NCI-H460 (cell line): ENCODE measurements around the gene RBM6. TPM values are rescaled to one million over a fixed set of nuclear protein-coding genes. Genes with fewer than 3 reads are reported as not detected.
A peak's percentile ranks its signal among the peaks of the same experiment; 100 is the strongest.

ENCODE experiments used
- DNase-seq: peaks from one replicate; pipeline ENCODE4 v3.0.0-alpha.2; 2016; ENCODE audit warnings: low read depth; ENCODE audit errors: extremely low read depth
- total RNA-seq: library from RNA; depleted of rRNA; stranded (reverse); fragments of >200 nt; shearing (Covaris generic); gene quantifications from 2 replicates; pipeline ENCODE4 v1.2.3, GENCODE V29; 2014

RBM6 gene
- total RNA-seq, 1 experiment from 2014 or later = 33.8 TPM

DNA sequence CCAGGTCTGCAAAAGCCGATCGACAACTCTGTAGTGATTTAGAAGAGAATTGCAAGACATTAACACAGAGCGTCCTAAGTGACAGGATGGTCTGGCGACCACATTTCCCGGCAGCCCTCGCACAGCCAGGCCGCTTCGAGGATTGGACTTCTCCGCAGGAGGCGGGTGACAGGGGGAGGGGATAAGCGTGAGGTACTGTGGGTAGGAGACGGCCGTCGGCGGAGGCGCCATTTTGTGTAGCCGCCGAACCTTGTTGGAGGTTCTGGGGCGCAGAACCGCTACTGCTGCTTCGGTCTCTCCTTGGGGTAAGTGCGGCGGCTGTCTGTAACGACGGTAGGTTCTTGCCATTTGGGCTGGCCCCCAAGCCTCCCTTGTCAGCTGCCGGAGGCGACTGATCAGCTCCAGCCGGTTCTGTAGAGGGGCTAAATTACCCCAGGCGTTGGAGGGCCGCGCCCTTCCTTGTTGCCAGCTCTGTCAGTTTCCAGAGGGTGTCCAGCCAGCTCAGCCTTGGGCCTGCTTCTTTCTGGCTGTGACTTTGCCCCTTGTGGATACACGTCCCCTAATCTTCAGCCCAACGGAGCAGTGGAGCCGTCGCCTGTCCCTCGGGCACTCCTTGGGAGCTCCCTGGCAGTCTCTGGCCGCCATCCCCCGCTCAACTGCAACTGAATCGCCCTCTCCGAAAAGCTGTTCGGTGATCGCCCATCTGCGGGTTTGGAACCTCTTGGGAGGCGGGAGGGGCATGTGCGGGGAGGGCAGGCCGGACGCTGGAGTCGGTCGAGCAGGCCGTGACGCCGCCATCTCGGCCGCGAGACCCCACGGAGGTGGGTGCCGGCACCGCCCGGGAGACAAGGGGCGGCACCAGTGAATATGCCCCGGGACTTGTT is 149.0 kb downstream of the RBM6 start, which contains the start of gene RBM5:
RBM5 (plus strand) TSS at position 195 of the 884 bp plus-strand sequence. CDS start 1,516 bp downstream, outside the sequence.
- DNase-seq = peak; percentile 83

DNA sequence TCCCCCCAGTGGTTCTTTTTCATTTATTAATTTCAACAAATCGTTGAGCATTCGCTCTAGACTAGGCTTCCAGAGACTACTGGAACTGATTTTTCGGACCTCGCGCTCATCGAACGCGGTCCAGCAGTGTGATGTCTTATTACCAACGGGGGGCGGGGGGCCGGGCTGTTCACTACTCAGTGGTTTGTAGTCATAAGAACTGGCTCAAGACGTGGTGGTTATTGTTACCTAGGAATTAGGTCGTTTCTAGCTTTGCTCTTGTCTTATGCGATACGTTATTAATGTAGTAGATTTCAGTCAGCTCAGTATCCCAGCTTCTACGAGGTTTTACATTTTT is 149.6 kb downstream of the RBM6 start:
- DNase-seq = no peak

DNA sequence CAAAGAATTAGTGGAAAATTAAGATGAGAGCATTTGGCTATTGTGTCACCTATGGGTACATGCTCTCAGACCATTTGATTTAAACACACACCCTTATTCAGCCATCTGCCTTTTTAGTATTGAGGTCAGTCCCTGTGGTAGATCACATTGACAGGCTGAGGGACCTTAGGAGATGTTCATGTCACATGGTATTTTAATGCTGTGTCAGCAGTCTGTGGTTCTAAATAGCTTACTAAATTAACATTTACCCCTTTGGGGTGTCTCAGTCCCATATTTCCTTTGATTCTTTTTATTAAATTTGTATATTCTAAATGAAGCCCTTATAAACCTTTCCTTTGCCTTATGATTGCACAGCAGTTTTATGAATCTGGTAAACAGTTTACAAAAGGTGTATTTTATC is 151.0 kb downstream of the RBM6 start:
- no peak for DNase-seq

DNA sequence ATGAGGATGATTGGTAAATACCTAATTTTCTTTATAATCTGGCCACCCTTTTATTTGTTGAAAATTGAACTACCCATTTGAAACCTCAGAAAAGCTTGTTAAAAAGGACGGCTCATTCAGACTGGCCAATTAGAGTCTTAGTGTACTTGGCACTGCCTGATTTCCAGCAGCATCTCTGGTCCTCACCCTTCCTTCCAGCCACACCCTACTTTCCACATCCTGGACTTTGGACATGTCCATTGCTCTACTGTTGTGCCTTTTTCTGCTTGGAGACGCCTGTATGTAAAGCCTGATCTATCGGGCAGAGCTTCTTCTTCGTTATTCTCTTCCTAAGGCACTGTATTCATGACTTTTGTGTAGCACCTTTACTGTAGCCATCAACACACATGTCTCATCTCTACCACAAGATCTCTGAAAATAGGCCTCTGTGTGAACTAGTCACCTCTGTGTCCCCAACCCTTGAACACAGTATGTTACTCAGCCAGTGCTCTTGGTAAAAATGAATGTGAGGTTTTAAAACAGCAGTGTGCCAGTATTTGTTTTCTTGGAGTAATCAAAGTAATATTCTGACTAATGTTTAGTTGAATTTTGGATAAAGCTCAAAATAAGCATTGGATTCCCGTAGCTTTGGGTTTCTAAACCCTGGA is 155.5 kb downstream of the RBM6 start:
- DNase-seq = no peak

DNA sequence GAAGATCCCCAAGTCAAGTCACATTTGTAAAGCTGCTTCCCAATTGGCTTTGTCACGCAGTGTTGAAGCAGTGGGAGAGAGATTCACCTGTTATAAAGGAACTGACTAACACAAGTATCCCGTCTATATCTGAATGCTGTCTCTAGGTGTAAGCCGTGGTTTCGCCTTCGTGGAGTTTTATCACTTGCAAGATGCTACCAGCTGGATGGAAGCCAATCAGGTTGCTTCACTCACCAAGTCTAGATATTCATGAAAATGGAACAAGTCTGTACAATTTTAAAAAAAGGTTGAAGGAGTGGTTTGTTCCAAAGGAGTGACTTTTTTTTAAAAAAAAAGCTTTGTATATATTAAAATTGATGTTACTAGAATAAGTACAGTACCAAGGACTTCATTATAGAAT is 160.4 kb downstream of the RBM6 start:
- no peak for DNase-seq

DNA sequence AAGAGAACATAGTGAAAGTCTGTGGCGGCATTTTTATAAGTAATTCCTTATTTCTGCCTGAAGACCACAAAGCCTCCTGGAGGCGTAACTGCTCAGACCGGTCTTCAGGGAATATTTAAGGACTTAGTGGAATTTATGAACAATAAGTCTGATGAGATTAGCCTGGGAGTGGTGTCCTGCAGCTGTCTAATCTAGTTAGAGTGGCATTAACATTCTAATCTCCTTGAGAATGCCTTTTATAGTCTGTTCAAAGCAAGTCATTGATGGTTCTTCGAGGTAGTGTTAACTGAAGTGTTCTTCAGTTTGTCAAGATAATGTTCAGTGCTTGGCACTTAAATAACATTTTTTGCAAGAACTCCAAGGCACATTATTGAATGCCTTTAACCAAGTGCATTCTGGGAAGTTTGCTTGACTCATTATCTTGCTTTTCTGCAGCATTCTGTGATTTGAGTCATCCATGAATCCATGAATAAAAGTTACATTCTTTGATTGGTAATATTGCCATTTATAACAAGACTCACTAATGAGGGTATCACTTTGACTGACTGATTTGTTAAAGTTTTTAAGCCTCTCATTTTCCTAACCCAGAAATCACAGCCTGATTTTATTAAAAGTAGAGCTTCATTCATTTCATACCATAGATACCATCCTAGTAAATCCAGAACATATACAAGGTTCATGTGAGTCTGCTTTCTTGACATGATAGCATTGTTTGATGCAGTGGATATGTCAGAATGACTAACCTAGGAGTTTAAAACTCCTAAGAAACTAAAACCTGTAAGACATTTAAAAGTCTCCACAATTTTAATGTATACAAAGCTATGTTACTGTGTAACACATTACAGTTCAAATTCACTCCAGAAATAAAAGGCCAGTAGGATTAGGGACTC is 161.3 kb downstream of the RBM6 start:
- DNase-seq = no peak

DNA sequence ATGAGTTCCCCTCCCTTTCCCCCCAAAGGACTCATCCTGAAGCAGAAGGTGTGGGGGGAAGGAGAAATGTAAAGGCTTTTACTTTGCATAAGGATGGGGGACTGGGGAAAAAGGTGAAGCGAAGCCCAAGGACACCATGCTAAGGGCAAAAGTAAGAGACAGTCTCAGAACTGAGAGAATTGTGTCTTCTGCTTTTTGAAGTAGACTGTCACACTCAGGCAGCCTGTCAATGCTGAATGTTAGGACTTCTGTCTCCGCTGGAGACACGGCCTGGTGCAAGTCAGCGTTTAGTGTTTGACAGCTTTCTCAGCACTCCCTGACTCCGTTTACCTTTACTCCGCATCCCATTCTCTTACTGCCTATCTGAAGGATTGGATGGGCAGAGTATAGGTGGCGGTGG is 162.6 kb downstream of the RBM6 start:
- DNase-seq = no peak

DNA sequence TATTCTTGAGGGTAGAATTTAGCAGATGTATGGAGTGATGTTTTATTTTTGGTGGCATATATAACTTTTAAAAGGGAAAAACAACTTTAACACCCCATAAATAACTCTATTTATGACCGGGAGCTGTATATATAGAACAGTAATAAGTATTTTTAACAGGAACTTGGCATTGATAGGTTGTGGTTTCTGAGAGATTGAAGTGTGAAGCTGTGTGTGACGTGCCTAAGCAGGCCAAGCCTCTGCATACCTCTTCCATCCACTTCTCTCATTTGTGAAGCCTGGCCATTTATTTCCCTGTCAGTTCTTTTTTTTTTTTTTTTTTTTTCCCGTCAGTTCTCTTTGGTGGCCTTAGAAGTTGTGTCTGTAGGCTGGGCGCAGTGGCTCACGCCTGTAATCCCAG is 171.8 kb downstream of the RBM6 start:
- DNase-seq = no peak

DNA sequence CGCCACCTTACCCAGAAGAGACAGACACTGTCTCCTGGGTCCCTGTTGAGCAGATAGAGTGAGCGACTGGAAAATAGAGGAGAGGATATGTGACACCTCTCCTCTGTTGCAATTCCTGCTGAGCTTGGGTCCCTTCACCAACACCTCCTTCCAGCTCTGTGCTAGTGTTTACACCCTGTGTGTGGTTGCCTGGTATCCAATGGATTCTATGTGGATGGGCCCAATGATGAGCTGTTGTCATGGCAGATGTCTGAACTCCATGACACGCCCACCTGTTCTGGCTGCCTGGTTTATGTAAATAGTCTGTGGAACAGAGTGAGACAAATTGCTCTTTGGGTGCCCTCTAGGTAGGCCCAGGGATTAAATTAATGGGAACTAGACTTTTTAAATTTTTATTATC is 172.5 kb downstream of the RBM6 start:
- DNase-seq = no peak

DNA sequence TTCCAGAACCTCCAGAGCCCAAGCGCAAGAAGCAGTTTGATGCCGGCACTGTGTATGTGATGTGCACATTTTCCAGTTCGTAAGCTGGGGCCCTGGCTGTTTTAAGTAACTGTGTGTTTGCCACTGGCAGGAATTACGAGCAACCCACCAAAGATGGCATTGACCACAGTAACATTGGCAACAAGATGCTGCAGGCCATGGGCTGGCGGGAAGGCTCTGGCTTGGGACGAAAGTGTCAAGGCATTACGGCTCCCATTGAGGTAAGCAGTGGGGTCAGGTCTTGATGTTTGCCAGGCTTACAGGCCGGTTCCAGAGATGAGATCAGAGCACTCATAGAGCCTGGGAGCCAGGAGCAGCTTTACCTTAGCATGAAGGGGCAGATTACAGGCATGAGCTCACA is 177.2 kb downstream of the RBM6 start:
- no peak for DNase-seq

DNA sequence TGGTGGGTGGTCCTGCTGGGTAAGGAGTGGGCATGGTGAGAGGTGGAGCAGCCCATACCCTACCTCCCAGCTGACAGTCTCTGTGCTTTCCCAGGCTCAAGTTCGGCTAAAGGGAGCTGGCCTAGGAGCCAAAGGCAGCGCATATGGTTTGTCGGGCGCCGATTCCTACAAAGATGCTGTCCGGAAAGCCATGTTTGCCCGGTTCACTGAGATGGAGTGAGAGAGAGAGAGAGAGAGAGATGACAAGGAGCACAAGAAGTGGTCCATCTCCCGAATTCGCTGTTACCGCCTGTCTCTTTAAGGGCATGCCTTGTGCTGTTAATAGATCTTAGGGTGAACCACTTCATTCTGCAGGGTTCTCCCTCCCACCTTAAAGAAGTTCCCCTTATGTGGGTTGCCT is 178.3 kb downstream of the RBM6 start:
- no peak for DNase-seq

DNA sequence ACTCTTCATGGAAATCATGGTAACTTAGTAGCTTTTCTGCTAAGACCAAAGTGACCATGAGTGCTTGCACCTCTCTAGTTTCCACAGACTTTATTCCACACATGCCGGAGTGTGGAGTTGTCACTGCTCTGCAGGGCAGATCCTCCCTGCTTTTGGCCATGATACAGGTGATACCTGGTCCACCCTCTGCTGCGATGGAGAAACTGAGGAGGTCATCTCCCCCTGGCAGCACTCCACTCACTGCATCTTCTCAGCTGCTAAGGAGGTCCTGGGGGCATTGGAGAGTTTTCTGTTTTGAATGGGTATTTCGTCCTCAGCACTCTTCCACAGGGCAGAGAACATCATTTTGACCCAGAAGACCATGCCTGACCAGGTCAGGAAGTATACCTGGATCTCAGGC is 179.8 kb downstream of the RBM6 start:
- no peak for DNase-seq

DNA sequence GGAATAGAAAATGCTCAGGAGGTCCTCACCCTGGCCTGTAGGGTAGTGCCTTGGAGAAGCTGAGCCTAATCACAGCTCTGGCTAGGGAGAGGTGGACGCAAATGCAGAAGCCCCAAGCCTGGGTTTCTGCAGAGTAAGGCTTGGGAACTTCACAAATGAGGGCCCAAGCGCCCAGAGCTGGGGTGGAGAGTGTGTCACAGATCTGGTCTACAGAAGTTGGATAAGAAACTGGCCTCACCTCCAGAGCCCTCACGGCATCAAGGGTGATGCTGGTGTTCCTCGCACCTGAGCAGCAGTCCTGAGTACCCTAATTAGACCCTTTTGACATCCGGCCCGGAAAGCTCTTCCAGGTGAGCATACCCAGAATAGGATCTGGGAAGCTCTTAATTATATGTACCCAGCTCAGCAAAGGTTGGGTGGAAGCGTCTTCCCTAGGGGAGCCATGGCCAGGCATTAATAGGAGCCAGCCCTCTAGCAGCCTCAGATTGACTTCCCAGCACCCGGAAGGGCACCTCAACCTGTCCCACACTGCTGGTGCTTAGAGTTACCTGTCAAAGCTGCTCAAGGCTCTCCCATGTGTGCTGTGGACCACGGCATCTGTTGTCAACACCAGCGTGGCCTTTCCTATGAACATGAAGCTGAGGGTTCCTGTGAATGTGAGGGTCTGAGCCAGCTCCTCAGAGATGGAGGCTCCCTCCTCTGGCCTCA is 180.6 kb downstream of the RBM6 start:
- no peak for DNase-seq

DNA sequence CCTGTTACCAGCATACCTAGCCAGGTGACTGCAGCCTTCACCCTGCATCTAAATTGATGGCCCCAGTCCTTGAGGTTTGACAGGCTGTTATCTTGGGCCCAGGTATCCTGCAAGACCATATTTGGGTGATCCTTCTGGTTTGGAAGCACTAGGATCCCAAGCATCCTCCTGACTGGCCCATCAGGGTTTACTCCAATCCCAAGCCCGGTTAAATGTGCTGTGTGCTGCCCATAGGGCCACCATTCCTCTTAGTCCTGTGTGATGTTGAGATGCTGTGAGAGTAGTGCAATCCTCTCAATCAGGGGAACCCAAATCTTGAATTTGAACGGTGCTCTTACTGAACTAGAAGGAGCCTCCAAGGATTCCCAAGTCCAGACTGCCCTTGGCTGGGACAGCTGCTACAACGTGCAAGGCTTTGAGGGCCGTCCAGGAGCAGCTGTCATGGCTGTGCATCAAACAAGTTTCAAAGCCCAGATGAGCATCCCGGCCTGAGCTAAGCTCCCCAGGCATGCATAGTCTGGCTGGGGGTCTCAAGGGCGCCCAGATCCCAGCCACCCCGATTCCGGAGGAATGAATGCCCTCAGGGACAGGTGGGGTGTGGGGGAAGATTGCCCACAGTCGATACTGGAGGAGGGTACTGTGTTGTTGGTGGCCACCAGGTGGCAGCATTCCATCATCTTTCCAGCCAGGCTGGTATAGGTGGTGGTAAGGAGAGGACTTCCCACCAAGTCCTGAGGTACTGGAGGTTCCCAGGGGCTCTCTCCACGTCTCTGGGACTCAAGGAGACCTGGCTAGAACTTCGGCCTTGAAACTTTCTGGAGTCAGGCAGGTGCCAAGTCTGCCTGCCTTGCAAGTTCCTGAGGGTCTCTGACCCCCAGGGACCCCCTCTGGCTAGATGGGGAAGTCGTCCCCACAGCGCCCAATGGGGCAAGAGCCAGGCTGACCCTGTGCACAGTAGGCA is 181.4 kb downstream of the RBM6 start:
- peak; percentile 68 for DNase-seq

DNA sequence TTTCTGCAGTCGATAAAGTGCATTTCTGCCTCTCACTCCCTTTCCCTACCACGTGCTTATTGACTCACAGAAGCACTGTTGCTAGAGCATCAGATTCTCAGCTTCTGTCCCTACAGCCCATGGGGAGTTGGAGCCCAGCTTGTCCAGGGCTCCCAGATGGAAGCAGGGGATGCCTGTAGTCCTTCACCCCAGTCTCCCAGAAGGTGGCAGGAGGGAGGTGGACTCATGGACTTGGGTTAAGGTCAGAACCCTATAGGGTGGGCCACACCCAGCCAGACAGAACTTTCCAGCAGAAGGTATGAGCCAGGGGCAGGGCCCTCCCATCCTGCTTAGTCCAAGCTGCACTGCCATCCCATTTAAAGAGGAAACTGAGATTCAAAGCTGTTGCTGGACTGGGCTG is 182.1 kb downstream of the RBM6 start:
- no peak for DNase-seq

DNA sequence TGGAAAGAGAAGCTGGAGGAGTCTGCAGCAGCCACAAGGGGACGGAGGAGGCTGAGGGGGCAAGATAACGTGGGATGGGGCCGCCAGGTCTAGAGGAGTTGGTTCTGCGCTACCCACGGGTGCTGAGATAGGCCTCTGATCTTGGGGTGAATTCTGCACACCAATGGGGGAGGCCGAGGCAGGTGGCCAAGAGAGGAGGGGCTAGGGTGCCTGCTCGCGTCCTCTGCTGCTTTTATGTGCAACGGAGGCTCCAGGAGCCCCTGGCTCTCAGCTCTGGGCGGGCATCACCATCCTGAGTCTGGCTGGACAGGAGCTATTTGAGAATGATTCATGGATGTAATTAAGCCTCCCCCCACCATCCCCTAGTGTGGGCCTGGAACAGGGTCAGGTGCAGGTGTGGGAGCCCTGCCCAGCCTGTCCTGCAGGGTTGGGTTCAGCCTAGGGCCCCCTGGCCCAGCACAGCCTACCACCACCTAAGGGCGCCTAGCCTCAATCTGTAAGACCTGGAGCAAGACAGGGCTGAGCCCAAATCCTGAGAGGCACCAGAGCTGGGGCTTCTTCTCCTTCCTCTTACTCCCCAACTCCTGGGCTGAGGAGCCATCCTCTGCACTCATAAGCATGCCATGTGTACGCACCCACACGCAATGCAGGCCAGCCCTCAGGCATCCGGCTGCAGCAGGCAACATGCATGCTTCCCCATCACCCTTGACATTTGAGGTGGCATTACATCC is 182.9 kb downstream of the RBM6 start:
- no peak for DNase-seq

DNA sequence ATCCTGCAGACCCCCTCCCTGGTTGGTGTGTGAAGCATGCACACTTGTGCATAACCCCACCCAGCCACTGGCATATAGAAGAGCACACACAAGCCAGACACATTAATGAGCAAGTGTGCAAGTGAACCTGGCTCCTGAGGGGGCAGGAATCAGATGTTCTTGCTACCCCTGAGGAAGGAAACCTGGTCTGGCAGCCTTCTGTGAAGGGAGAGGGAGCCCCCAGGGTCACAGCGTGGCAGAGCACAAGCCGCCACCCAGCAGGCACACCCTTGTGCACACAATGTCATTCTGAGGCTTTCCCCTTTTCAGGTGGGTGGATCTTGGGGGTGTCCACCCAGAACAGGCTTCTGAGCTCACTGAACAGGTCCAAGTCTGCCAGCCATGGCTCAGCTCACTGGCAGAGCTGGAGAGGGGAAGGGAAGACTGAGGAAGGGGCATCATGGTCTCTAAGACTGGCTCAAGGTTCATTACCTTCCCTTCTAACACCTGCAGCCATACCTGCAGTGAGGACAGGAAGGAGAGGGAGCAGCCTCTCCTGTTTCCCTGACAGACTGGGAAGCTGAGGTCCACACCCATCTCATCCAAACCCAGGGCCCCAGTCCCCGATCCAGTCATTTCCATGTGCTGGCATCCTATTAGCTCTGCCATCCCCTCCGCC is 183.6 kb downstream of the RBM6 start:
- no peak for DNase-seq

DNA sequence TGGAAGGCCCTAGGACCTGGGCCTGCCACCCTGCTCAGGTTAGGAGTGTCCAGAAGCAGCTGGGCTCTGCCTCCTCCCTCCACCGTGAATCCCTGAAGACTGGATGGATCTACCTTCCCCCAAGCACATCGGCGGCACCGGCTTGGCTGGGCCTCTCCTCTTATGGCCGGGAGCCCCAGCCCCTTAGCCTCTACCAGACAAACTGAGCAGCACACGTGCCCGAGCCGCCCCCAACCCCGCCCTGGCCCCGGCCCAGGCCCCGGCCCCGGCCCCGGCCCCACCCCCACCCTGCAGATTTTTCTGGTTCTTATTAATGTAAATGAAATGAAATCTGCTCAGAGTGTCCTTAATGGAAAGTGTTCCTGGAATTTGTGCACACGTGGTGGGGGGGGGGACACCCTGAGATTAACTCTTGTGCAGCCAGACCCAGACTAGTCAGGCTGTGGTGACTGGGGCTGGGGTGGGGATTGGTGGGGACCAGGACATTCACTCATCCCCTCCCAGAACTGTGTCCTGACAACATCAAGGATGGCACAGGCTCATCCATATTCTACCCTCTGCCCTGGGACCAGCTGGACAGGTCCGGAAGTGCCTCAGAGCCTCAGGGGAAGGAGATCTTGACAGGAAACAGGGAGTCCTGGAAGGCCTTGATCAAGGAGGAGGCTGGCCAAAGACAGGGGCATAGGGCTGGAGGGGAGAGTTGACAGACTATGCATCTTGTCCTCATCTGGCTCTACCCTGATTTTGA is 184.3 kb downstream of the RBM6 start:
- no peak for DNase-seq
